SH-SY5Y (cell line): ENCODE results near the gene DNAH10.

ENCODE experiments used
- GATA2 ChIP-seq: IDR thresholded peaks from 2 replicates; pipeline ENCODE4 v1.6.1; 2011; ENCODE audit warnings: mild to moderate bottlenecking, low read depth, low read length
- GATA3 ChIP-seq: IDR thresholded peaks from 2 replicates; pipeline ENCODE4 v1.6.1; 2011; ENCODE audit warnings: low read depth, mild to moderate bottlenecking, low read length, moderate library complexity

Gene DNAH10

DNA sequence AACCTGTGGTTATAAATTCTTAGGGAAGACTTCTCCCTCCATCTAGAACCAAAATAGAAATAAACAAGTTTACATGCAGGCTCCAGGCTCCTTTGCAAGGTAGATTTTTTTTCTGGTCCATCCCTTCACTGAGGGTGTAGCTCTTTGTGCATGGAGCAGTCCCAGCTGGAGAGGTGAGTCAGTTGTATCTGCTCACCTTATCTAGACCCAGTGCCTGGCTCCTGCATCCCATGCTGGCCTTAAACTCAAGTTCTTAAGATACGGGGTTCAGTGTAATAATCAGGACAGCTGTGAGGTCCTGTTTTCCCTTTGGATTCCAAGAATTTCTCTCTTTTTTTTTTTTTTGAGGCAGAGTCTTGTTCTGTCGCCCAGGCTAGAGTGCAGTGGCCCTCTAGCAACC lies 35.1 kb upstream of the DNAH10 start:
- TF ChIP-seq GATA3 (no peak), GATA2 (no peak)

DNA sequence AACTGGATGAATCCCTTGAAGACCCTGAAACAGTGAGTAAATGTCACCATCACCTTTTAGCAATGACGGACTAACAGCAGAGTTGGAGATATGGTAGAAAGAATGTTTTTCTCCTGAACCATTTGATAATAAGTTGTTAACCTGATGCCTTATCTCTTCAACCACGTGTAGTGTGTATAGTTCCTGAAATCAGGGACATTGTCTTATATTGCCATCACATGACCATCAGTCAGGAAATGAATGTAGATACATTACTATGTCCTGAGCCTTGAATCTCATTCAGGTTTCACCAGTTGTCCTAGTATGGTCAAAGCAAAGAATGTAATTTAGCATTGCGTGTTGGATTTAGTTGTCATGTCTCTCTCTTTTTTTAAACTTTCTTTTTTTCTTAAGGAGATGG lies 34.2 kb upstream of the DNAH10 start:
- TF ChIP-seq GATA2 (no peak), GATA3 (no peak)

DNA sequence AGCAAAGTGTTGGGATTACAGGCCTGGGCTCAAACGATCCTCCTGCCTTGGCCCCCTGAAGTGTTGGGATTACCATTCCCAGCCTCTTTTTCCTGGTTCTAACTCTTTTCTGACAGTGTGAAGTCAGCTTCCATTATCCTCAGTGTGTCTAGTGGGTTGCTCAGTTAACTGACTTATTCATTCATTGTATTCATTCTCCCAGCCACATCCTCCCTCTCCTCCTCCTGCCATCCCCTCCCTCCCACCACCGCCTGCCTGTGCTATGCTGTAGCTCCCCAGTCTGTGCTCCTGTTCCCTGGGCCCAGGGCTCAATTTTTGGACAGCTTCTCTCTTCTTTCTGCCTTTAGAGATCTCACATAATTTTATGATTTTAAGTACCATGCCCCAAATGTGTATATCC lies 30.5 kb upstream of the DNAH10 start:
- TF ChIP-seq GATA3 = no peak
- TF ChIP-seq GATA2 = no peak

GRCh38 chr12:123732251-123732650 lies 29.9 kb upstream of the DNAH10 start:
- TF ChIP-seq GATA3 (no peak), GATA2 (no peak)

DNA sequence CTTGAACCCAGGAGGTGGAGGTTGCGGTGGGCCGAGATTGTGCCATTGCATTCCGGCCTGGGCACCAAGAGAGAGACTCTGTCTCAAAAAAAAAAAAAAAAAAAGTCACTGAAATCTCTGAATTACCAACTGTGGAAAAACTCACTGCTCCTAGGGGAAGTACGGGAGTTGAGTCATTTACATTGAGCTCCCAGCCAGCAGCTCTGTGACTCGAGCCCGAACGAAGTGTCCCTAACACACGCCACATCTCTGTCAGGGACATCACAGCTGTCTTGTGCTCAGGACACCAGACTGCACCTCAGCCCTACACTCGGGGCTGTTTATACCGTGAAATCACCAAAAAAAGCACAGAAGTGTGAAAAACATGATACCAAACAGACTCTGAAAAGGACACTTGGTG lies 28.9 kb upstream of the DNAH10 start:
- no peak for TF ChIP-seq GATA3
- no peak for TF ChIP-seq GATA2

DNA sequence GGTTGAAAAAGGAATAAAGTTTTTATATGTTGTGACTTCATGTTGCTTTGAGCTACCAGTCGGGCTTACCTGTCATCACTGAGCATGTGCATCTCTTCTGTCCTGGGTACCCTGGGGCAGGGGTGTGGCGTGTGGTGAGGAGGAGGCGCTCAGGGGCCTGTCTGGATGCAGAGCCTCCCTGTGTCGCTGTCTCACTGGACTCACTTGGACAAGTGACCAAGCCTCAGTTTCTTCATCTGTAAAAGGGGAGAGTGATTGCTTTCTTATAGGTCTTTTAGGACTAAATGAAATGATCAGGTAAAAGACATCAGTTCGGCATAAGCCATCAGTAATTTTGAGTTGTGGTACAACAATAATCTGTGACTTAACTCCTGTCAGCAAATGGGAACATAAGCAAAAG lies 27.8 kb upstream of the DNAH10 start:
- TF ChIP-seq GATA2 (no peak), GATA3 (no peak)

- TF ChIP-seq GATA2 (no peak), GATA3 (no peak)
Observed at GRCh38 chr12:123741937-123742572, 20.0 kb upstream of the DNAH10 start.

DNA sequence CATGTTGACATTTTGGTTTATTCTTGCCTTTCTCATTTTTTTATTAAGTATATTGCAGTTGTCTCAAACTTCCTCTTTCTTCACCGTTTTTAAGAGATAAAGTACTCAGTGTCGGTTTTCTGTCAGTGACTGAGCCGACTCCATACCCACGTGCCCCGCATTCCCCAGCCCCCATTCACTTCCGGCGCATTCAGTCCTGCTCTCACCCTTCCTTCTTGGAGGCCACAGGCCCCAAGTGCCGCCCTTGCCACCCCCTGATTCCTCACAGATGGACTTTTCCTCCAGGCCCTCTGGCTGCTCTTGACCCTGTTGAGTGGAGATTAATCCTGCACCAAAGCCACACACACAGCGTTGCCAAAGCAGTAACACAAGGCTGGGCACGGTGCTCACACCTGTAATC lies 19.1 kb upstream of the DNAH10 start:
- TF ChIP-seq GATA2 (no peak), GATA3 (no peak)

GRCh38 chr12:123744836-123745235 lies 17.3 kb upstream of the DNAH10 start:
- TF ChIP-seq GATA3 = no peak
- TF ChIP-seq GATA2 = no peak

DNA sequence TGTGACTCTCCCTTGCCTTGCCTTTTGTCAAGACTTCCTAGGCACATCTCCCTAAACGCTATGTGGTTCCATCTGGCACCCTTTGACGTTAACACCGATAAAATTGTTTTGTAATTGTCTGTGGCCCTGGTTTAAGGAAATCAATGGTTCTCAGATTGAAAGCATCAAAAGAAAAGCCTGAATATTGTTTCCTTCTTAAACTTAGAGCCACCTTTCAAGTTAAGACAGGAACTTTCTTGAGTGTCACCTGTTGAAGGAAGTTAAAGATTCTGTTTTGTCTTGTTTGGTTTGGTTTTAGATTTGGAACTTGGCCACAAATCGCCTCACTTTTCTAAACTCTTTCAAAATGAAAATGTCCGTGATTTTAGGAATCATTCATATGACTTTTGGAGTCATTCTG lies 14.8 kb upstream of the DNAH10 start:
- no peak for TF ChIP-seq GATA3
- no peak for TF ChIP-seq GATA2

DNA sequence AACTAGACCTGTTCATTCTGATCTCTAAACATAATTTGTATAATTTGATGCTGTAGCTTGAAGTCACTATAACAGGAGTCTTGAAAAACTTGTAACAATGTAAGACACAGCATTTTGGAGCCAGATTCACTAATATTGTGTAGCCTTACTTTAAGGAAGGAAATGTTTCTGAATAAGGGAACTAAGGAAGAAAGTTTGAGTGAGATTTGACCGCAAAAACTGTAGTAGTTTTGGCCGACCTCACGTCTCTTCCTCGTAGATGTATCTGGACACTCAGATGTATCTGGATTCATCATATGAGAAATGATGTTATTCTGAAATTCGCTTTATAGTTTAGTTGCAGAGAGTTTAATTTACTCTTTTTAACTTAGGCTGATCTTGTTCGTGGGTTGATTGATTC lies 13.9 kb upstream of the DNAH10 start:
- TF ChIP-seq GATA3 (no peak), GATA2 (no peak)

DNA sequence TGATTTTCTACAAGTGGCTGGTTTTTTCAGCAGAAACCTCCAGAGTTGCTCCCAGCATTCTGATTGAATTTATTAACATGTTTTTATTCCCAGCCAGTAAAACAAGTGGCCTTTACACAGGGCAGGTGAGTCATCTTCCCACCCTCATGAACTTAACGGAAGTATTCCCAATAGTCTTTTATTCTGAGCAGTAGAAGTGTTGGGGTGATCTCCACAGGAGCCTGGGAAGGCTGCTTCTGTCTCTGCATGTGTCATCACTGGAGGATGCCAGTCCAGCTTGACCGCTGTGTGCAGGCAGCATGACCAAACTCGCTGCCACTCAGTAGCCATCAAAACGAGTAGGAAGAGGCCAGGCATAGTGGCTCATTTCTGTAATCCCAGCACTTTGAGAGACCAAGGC lies 13.4 kb upstream of the DNAH10 start:
- TF ChIP-seq GATA3 (no peak), GATA2 (no peak)

- no peak for TF ChIP-seq GATA2
- no peak for TF ChIP-seq GATA3
Observed at GRCh38 chr12:123749355-123749754, 12.7 kb upstream of the DNAH10 start.

DNA sequence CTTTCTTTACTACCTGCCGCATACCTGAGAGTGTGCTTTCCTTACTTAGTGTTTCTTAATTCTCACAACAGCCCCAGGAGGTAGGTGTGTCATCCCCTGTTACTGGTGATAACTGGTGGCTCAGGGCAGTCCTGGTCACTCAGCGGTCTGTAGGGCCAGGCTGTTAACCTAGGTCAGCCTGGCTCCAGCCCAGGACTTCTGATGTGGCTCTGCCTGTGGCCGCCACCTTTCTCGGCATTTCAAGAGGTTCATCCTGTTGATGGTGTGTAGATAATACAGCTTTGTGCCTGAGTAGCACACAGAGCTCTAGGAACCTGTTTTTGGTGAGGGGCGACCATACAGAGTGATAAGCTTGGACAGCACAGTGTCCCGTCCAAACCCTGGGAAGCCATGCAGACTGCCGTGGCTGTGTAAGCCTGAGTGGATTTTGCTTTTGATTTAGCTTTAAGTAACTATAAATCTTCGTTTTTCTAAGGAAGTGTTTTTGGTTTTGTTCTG lies 11.9 kb upstream of the DNAH10 start:
- TF ChIP-seq GATA3 = no peak

DNA sequence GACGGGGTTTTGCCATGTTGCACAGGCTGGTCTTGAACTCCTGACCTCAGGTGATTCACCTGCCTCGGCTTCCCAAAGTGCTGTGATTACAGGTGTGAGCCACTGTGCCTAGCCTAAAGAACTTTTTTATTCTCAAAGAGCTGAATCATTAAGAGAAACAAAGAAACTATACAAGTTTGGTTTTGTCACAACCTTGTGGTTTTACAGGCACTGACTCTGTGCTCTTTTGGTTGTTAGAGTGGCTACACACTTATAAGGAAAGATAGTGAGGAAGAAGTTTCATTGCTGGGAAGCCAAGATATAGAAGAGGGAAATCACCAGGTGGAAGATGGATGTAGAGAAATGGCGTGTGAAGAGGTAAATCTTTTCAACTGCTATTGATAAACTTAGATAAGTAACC lies 10.1 kb upstream of the DNAH10 start:
- TF ChIP-seq GATA3 (no peak), GATA2 (no peak)

DNA sequence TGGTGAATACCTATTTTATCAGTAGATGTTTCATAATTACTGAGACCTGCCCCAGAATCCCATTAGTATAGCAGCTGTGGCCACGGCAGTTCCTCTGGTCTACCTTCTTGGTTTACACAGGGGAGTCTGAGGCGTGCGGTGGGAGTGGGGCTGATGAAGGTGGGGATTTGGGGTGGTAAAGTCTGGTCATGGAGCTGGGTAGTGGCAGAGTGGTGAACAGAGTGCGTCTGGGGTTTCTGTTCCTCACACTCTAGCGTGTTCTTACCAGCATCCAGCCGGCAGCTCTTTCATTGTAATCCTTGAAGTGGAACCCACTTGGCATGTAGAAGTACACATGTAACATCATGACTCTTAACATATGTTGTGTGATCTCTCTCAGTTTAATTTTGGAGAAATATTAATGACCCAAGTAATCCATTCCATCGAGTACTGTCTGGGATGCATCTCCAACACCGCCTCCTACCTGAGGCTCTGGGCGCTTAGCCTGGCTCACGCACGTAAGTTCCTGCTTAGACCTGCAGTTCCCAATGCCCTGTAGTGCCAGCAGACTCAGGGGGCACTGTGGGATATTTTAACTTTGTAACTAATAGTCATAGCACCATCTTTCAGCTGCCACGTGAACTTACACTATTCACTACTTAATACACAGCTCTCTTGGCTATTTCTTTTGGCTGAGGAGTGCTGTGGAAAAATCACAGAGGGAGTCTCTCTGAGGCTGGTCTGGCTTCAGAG lies 7.9 kb upstream of the DNAH10 start:
- no peak for TF ChIP-seq GATA3
- TF ChIP-seq GATA2 = no peak
